Right ventricle myocardium inferior (tissue), 1 donor: ENCODE results near the gene LIPG. TPM values are rescaled to one million over a fixed set of nuclear protein-coding genes. Genes with fewer than 3 reads are reported as not detected.

Experiments
- total RNA-seq: library from RNA; stranded (reverse); fragmentation: NEBNext Ultra II Directional; extraction: Animal tissue kit (Norgen Biotek cat#: 25700); gene quantifications from one replicate; pipeline ENCODE4 v1.2.1, GENCODE V29; 2021
- donor health status: DM: no; HTN: yes; CAD: no; lungs with severe emphysema.

LIPG gene
- total RNA-seq, 1 donor from 2014 or later = not detected

Other genes with a start within 250 kb of the LIPG start
- 48.4 TPM for gene DYM, start 101.4 kb upstream of the LIPG start, total RNA-seq
- gene C18orf32, start 74.8 kb upstream of the LIPG start, total RNA-seq = 45.3 TPM
- gene RPL17, start 69.6 kb upstream of the LIPG start, total RNA-seq = 823 TPM